Measurements from ENCODE around the gene ATP6V0B. TPM values are rescaled to one million over a fixed set of nuclear protein-coding genes. Genes with fewer than 3 reads are reported as not detected.
A peak's percentile ranks its signal among the peaks of the same experiment; 100 is the strongest.

The ATP6V0B gene
- polyA plus RNA-seq, 1 donor from 2014 or later, result 580 TPM

GRCh38 chr1:43979528-43980254 is 4.9 kb downstream of the ATP6V0B start (continued):
- no peak for TF ChIP-seq CTCF (IDR thresholded peaks at IDR 0.05; ENCODE audit: poor library complexity, severe bottlenecking)

GRCh38 chr1:43980255-43981134 is 5.7 kb downstream of the ATP6V0B start:
- peak overlapping the region; percentile 91 for H3K4me3 ChIP-seq (ENCODE audit: low read length)
- no peaks in the 10 kb centered on the region for H3K27me3 ChIP-seq (ENCODE audit: insufficient read depth, low read depth, low read length)
- H3K9ac ChIP-seq (ENCODE audit: low read length), result peak overlapping the region; percentile 77
- H3K79me2 ChIP-seq (replicated peaks; ENCODE audit: insufficient read depth, low read length), result peaks cover 34% of the 10 kb centered on the region
- H3F3A ChIP-seq (ENCODE audit: insufficient read depth, low read length, poor library complexity, severe bottlenecking), result no peaks in the 10 kb centered on the region
- H4K20me1 ChIP-seq (ENCODE audit: insufficient read depth), result peaks cover 2% of the 10 kb centered on the region
- TF ChIP-seq REST (IDR thresholded peaks at IDR 0.05; ENCODE audit: borderline replicate concordance), result no peak
- no peak for TF ChIP-seq TAF1 (IDR thresholded peaks at IDR 0.05; ENCODE audit: low read depth)
- TF ChIP-seq EP300 (conservative IDR thresholded peaks at IDR 0.05; ENCODE audit: poor library complexity, severe bottlenecking), result no peak
- no peak for TF ChIP-seq EZH2 (IDR thresholded peaks at IDR 0.05; ENCODE audit: borderline replicate concordance, insufficient read depth, low read length, poor library complexity, severe bottlenecking)
- TF ChIP-seq SMC3 (conservative IDR thresholded peaks at IDR 0.05; ENCODE audit: poor library complexity), result no peak
- TF ChIP-seq CTCF (IDR thresholded peaks at IDR 0.05; ENCODE audit: poor library complexity, severe bottlenecking), result no peak
- TF ChIP-seq RAD21 (conservative IDR thresholded peaks at IDR 0.05), result no peak
- TF ChIP-seq MXI1 (conservative IDR thresholded peaks at IDR 0.05; ENCODE audit: poor library complexity, severe bottlenecking), result no peak
- TF ChIP-seq POLR2AphosphoS5 (IDR thresholded peaks at IDR 0.05), result no peak
- H3K36me3 ChIP-seq (ENCODE audit: insufficient read depth, low read length), result no peaks in the 10 kb centered on the region
- peak overlapping the region; percentile 96 for H3K4me2 ChIP-seq (ENCODE audit: low read length)
- H3K27ac ChIP-seq (ENCODE audit: low read length), result no peak overlapping the region
- no peaks in the 10 kb centered on the region for H3K9me2 ChIP-seq (ENCODE audit: insufficient read depth, low read length)
- H3K9me3 ChIP-seq (ENCODE audit: low read length), result no peaks in the 10 kb centered on the region
- no peak overlapping the region for H2AFZ ChIP-seq (ENCODE audit: low read depth, low read length)

Data from neural cell (in vitro differentiated cells).